Measurements from ENCODE around the gene DAO. TPM values are rescaled to one million over a fixed set of nuclear protein-coding genes. Genes with fewer than 3 reads are reported as not detected.

The DAO gene
- total and polyA plus RNA-seq, 2 experiments from 2014 or later = 0.88 to 0.90 TPM

DNA sequence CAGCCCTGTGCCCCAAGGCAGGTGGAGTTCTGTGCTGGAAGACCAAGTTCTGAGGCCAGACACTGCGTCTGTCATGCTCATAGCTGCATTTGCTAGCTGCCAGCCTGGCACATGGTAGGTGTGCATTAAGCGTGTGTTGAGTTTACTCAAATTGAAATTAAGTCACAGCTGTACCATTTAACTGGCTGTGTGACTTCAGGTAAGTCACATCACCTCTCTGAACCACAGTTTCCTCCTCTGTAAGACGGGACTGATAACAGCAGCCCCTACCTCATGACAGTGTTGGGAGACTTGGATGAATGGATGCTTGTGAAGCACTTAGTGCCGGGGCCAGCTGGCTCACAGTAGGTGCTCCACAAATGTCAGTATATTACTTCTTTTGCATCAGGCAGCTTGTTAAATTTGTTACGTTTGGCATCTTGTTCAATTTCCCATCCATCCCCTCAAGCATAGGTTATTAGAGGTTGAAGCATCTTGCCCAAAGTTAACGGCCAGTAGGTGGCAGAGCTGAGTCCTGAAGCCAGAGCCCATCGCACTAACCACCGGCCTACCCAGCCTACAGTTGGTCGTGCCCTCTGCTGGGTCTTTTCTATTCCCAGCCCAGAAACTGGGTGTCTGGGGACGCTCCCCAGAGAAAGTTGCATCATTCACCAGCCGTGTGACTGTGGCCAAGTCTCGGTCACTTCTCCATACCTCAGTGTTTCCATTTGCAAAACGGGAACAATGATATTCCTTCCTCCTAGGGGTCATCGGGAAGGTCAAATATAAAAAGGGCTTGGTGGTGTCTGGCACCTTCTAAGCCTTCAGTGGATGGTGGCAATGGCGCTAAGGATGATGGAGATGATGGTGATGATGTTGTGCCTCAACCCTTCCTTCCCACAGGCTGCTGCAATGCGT, 4.5 kb downstream of the DAO start:
- no peaks in the 10 kb centered on the region for H4K20me1 ChIP-seq (ENCODE audit: insufficient read depth, poor library complexity, severe bottlenecking)
- H3K4me3 ChIP-seq = no peak overlapping the region
- 68% methylated on average over 16 of the region's 16 CpGs for WGBS (ENCODE audit: low lambda C conversion rate, missing lambda C conversion rate)
- H3K4me1 ChIP-seq (ENCODE audit: insufficient read depth) = no peaks in the 10 kb centered on the region
- H3K9me2 ChIP-seq (replicated peaks; ENCODE audit: insufficient read depth) = no peaks in the 10 kb centered on the region
- no peaks in the 10 kb centered on the region for H3K27me3 ChIP-seq
- no peaks in the 10 kb centered on the region for H3K9me3 ChIP-seq (ENCODE audit: low read depth)
- H3K27ac ChIP-seq = no peak overlapping the region
- H3K79me2 ChIP-seq = no peaks in the 10 kb centered on the region
- peak; percentile 38 for DNase-seq (ENCODE audit: low spot score)
- H3K36me3 ChIP-seq (replicated peaks; ENCODE audit: insufficient read depth, low read depth) = no peaks in the 10 kb centered on the region
- TF ChIP-seq CTCF (IDR thresholded peaks at IDR 0.05; ENCODE audit: poor library complexity) = peak; percentile 44
- no peak for TF ChIP-seq EZH2phosphoT487 (IDR thresholded peaks at IDR 0.05; ENCODE audit: low read depth, severe bottlenecking, unreplicated experiment)
- no peak overlapping the region for H3K4me2 ChIP-seq
- no peak overlapping the region for H2AFZ ChIP-seq

DNA sequence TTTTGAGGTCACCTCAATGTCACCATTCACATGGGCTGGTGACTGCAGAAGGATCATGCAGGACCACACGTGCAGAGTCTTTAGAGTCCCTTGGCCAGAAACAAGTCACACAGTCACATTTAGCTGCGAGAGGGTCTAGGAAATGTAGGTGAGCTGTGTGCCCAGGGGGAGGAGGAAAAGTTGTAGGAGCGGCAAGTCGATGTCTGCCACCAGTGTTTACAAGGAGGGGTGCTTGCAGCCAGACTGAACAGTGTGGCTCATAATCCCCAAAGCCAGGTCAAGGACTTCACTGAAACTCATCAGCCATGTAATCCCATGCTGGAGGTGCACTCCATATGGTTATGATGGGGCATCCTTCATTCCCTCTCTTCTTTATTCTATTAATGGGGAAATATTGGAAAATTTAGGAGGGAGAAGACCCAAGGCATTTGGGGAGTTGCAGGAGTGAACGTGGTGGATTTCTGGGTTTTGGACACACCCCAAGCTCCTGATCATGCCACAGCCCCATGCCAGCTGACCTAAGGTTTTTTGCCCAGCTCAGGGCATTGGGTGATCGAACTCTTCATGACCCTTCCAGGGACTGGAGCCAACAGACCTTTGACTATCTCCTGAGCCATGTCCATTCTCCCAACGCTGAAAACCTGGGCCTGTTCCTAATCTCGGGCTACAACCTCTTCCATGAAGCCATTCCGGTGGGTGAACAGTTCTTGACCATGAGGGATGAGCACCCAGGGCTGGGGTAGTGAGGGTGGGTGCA, 7.2 kb downstream of the DAO start:
- no peaks in the 10 kb centered on the region for H3K9me2 ChIP-seq (replicated peaks; ENCODE audit: insufficient read depth)
- 72% methylated on average over 9 of the region's 9 CpGs for WGBS (ENCODE audit: low lambda C conversion rate, missing lambda C conversion rate)
- no peak overlapping the region for H3K4me3 ChIP-seq
- no peaks in the 10 kb centered on the region for H4K20me1 ChIP-seq (ENCODE audit: insufficient read depth, poor library complexity, severe bottlenecking)
- TF ChIP-seq EZH2 (IDR thresholded peaks at IDR 0.05; ENCODE audit: borderline replicate concordance) = no peak
- TF ChIP-seq EZH2phosphoT487 (IDR thresholded peaks at IDR 0.05; ENCODE audit: low read depth, severe bottlenecking, unreplicated experiment) = no peak
- no peak for TF ChIP-seq CTCF (IDR thresholded peaks at IDR 0.05; ENCODE audit: poor library complexity)
- no peaks in the 10 kb centered on the region for H3K36me3 ChIP-seq (replicated peaks; ENCODE audit: insufficient read depth, low read depth)
- no peak overlapping the region for H2AFZ ChIP-seq
- no peaks in the 10 kb centered on the region for H3K9me3 ChIP-seq (ENCODE audit: low read depth)
- H3K4me2 ChIP-seq = no peak overlapping the region
- no peaks in the 10 kb centered on the region for H3K27me3 ChIP-seq
- no peaks in the 10 kb centered on the region for H3K79me2 ChIP-seq
- no peak for DNase-seq (ENCODE audit: low spot score)
- H3K4me1 ChIP-seq (ENCODE audit: insufficient read depth) = no peaks in the 10 kb centered on the region
- H3K27ac ChIP-seq = no peak overlapping the region

- WGBS (ENCODE audit: low lambda C conversion rate, missing lambda C conversion rate) = 92% methylated on average over 6 of the region's 6 CpGs
- H4K20me1 ChIP-seq (ENCODE audit: insufficient read depth, poor library complexity, severe bottlenecking) = no peaks in the 10 kb centered on the region
- no peaks in the 10 kb centered on the region for H3K79me2 ChIP-seq
- H3K9me3 ChIP-seq (ENCODE audit: low read depth) = no peaks in the 10 kb centered on the region
- no peak overlapping the region for H2AFZ ChIP-seq
- no peak overlapping the region for H3K4me2 ChIP-seq
- H3K27ac ChIP-seq = no peak overlapping the region
- no peaks in the 10 kb centered on the region for H3K27me3 ChIP-seq
- no peaks in the 10 kb centered on the region for H3K4me1 ChIP-seq (ENCODE audit: insufficient read depth)
- DNase-seq (ENCODE audit: low spot score) = no peak
- H3K9me2 ChIP-seq (replicated peaks; ENCODE audit: insufficient read depth) = no peaks in the 10 kb centered on the region
- H3K4me3 ChIP-seq = no peak overlapping the region
- TF ChIP-seq EZH2phosphoT487 (IDR thresholded peaks at IDR 0.05; ENCODE audit: low read depth, severe bottlenecking, unreplicated experiment) (no peak), EZH2 (IDR thresholded peaks at IDR 0.05; ENCODE audit: borderline replicate concordance) (no peak), CTCF (IDR thresholded peaks at IDR 0.05; ENCODE audit: poor library complexity) (no peak)
- no peaks in the 10 kb centered on the region for H3K36me3 ChIP-seq (replicated peaks; ENCODE audit: insufficient read depth, low read depth)
Measured at GRCh38 chr12:108888031-108888430, 8.1 kb downstream of the DAO start.
